ENCODE data around the gene ATP6V1B1.

ATP6V1B1 gene

GRCh38 chr2:70987386-70987785 lies 51.7 kb downstream of the ATP6V1B1 start:
- Histone ChIP-seq H3K9ac (ENCODE audit: low read depth in 1 of 2, low read length in 2 of 2) (no peak overlapping the region), H3K36me3 (ENCODE audit: control insufficient read depth in 1 of 2, insufficient read depth in 2 of 2, low read length in 2 of 2) (peaks cover 42 to 63% of the 10 kb centered on the region in 2 donors), H3K27me3 (ENCODE audit: control insufficient read depth in 1 of 2, insufficient read depth in 2 of 2, low read length in 2 of 2) (no peaks in the 10 kb centered on the region), H3K4me3 (ENCODE audit: low read depth in 1 of 2, low read length in 2 of 2) (no peak overlapping the region), H3K9me3 (ENCODE audit: control insufficient read depth in 1 of 2, low read length in 2 of 2) (no peaks in the 10 kb centered on the region), H3K27ac (ENCODE audit: low read depth, low read length) (no peak overlapping the region), H3K4me1 (ENCODE audit: control insufficient read depth in 1 of 2, insufficient read depth in 2 of 2, low read length in 2 of 2) (peaks cover 0 to 6% of the 10 kb centered on the region in 2 donors)

GRCh38 chr2:70988151-70988550 lies 52.5 kb downstream of the ATP6V1B1 start:
- H3K9ac ChIP-seq (ENCODE audit: low read depth in 1 of 2, low read length in 2 of 2), result no peak overlapping the region

GRCh38 chr2:70988726-70989648 lies 53.3 kb downstream of the ATP6V1B1 start:
- Histone ChIP-seq H3K9ac (ENCODE audit: low read depth in 1 of 2, low read length in 2 of 2) (no peak overlapping the region), H3K4me1 (ENCODE audit: control insufficient read depth in 1 of 2, insufficient read depth in 2 of 2, low read length in 2 of 2) (peaks cover 14 to 21% of the 10 kb centered on the region in 2 donors), H3K27me3 (ENCODE audit: control insufficient read depth in 1 of 2, insufficient read depth in 2 of 2, low read length in 2 of 2) (no peaks in the 10 kb centered on the region), H3K4me3 (ENCODE audit: low read depth in 1 of 2, low read length in 2 of 2) (no peak overlapping the region), H3K36me3 (ENCODE audit: control insufficient read depth in 1 of 2, insufficient read depth in 2 of 2, low read length in 2 of 2) (peaks cover 42 to 60% of the 10 kb centered on the region in 2 donors), H3K9me3 (ENCODE audit: control insufficient read depth in 1 of 2, low read length in 2 of 2) (no peaks in the 10 kb centered on the region), H3K27ac (ENCODE audit: low read depth, low read length) (no peak overlapping the region)

More at GRCh38 chr2:70988151-70988550, 52.5 kb downstream of the ATP6V1B1 start:
- no peak overlapping the region for H3K4me3 ChIP-seq (ENCODE audit: low read depth in 1 of 2, low read length in 2 of 2)
- peaks cover 42 to 63% of the 10 kb centered on the region in 2 donors for H3K36me3 ChIP-seq (ENCODE audit: control insufficient read depth in 1 of 2, insufficient read depth in 2 of 2, low read length in 2 of 2)
- no peaks in the 10 kb centered on the region for H3K27me3 ChIP-seq (ENCODE audit: control insufficient read depth in 1 of 2, insufficient read depth in 2 of 2, low read length in 2 of 2)
- no peak overlapping the region for H3K27ac ChIP-seq (ENCODE audit: low read depth, low read length)
- H3K4me1 ChIP-seq (ENCODE audit: control insufficient read depth in 1 of 2, insufficient read depth in 2 of 2, low read length in 2 of 2), result peaks cover 6 to 12% of the 10 kb centered on the region in 2 donors
- H3K9me3 ChIP-seq (ENCODE audit: control insufficient read depth in 1 of 2, low read length in 2 of 2), result no peaks in the 10 kb centered on the region

DNA sequence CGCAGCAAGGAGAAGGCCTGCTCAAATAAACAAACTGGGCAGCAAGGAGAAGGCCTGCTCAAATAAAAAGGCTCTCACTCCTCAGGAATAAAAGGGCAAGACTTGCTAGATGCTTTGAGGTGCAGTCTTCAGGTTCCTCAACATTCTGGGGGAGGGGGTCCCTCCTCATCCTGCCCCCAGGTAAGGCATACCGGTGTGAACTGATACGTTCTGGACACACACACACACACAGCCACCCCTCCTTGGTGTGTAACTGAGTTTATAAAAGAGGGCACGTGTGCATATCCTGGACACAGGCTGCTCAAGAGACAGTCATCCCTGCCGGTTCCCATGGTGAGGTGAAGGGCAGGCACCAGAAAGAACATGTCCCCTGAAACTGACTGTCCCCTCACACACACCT lies 54.5 kb downstream of the ATP6V1B1 start:
- H3K27ac ChIP-seq (ENCODE audit: low read depth, low read length), result no peak overlapping the region
- H3K36me3 ChIP-seq (ENCODE audit: control insufficient read depth in 1 of 2, insufficient read depth in 2 of 2, low read length in 2 of 2), result peaks cover 42 to 60% of the 10 kb centered on the region in 2 donors
- H3K4me1 ChIP-seq (ENCODE audit: control insufficient read depth in 1 of 2, insufficient read depth in 2 of 2, low read length in 2 of 2), result peaks cover 16 to 17% of the 10 kb centered on the region in 2 donors
- no peaks in the 10 kb centered on the region for H3K27me3 ChIP-seq (ENCODE audit: control insufficient read depth in 1 of 2, insufficient read depth in 2 of 2, low read length in 2 of 2)
- no peaks in the 10 kb centered on the region for H3K9me3 ChIP-seq (ENCODE audit: control insufficient read depth in 1 of 2, low read length in 2 of 2)
- H3K4me3 ChIP-seq (ENCODE audit: low read depth in 1 of 2, low read length in 2 of 2), result no peak overlapping the region
- no peak overlapping the region for H3K9ac ChIP-seq (ENCODE audit: low read depth in 1 of 2, low read length in 2 of 2)

GRCh38 chr2:70991142-70991541 lies 55.4 kb downstream of the ATP6V1B1 start:
- H3K27ac ChIP-seq (ENCODE audit: low read depth, low read length), result no peak overlapping the region
- no peaks in the 10 kb centered on the region for H3K27me3 ChIP-seq (ENCODE audit: control insufficient read depth in 1 of 2, insufficient read depth in 2 of 2, low read length in 2 of 2)
- H3K4me3 ChIP-seq (ENCODE audit: low read depth in 1 of 2, low read length in 2 of 2), result no peak overlapping the region
- no peak overlapping the region for H3K9ac ChIP-seq (ENCODE audit: low read depth in 1 of 2, low read length in 2 of 2)
- peaks cover 19 to 21% of the 10 kb centered on the region in 2 donors for H3K4me1 ChIP-seq (ENCODE audit: control insufficient read depth in 1 of 2, insufficient read depth in 2 of 2, low read length in 2 of 2)
- no peaks in the 10 kb centered on the region for H3K9me3 ChIP-seq (ENCODE audit: control insufficient read depth in 1 of 2, low read length in 2 of 2)
- peaks cover 42 to 58% of the 10 kb centered on the region in 2 donors for H3K36me3 ChIP-seq (ENCODE audit: control insufficient read depth in 1 of 2, insufficient read depth in 2 of 2, low read length in 2 of 2)

GRCh38 chr2:70991742-70992141 lies 56.0 kb downstream of the ATP6V1B1 start:
- peaks cover 39 to 52% of the 10 kb centered on the region in 2 donors for H3K36me3 ChIP-seq (ENCODE audit: control insufficient read depth in 1 of 2, insufficient read depth in 2 of 2, low read length in 2 of 2)
- no peak overlapping the region for H3K9ac ChIP-seq (ENCODE audit: low read depth in 1 of 2, low read length in 2 of 2)
- H3K27ac ChIP-seq (ENCODE audit: low read depth, low read length), result no peak overlapping the region
- H3K27me3 ChIP-seq (ENCODE audit: control insufficient read depth in 1 of 2, insufficient read depth in 2 of 2, low read length in 2 of 2), result no peaks in the 10 kb centered on the region
- no peaks in the 10 kb centered on the region for H3K9me3 ChIP-seq (ENCODE audit: control insufficient read depth in 1 of 2, low read length in 2 of 2)
- no peak overlapping the region for H3K4me3 ChIP-seq (ENCODE audit: low read depth in 1 of 2, low read length in 2 of 2)
- H3K4me1 ChIP-seq (ENCODE audit: control insufficient read depth in 1 of 2, insufficient read depth in 2 of 2, low read length in 2 of 2), result peaks cover 19 to 21% of the 10 kb centered on the region in 2 donors

DNA sequence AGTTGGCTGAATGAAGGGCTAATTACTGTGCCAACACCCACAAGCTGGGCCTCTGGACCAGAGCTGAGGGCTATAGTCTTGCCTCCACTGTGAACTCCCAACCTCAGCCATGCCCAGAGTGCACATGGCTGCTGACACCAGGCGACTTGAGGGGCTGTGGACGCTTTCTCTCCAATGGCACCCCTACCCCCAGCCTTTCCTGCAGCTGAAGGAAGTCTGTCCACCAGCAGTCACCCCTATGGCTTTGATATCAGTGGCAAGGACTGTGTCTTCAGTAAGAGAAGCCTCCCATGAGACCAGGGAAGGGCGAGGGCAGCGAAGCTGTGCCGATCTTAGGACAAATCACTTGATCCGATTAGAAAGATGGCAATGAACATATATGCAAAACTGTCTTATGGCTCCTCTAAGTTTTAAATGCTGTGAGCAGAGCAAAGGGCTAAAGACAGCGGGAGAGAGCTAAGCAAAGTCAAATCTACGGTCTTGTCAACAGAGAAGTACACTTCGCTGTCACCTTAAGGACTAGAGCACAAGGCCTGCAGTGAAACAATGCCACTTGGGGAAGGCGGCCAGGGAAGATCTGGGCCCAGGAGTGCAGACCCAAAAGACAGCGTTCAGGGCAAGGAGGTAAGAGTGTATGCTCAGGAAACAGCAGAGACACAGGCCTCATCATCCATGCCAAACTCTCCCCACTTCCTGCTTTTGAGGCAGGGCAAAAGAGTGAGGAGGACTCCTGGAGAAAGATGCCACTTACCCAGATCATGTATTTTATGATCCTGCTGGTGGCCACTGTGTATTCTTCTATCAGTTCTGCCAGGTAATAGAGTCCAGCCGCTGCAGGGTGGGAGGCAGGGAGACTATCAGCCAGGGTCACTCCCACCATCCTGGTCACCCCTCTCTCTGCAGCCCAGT lies 57.5 kb downstream of the ATP6V1B1 start:
- Histone ChIP-seq H3K27ac (ENCODE audit: low read depth, low read length) (no peak overlapping the region), H3K4me3 (ENCODE audit: low read depth in 1 of 2, low read length in 2 of 2) (peak overlapping the region; percentile 96 to 99), H3K9me3 (ENCODE audit: control insufficient read depth in 1 of 2, low read length in 2 of 2) (no peaks in the 10 kb centered on the region), H3K4me1 (ENCODE audit: control insufficient read depth in 1 of 2, insufficient read depth in 2 of 2, low read length in 2 of 2) (peaks cover 19 to 21% of the 10 kb centered on the region in 2 donors), H3K36me3 (ENCODE audit: control insufficient read depth in 1 of 2, insufficient read depth in 2 of 2, low read length in 2 of 2) (peaks cover 31 to 38% of the 10 kb centered on the region in 2 donors), H3K9ac (ENCODE audit: low read depth in 1 of 2, low read length in 2 of 2) (peak overlapping the region; percentile 88 to 93), H3K27me3 (ENCODE audit: control insufficient read depth in 1 of 2, insufficient read depth in 2 of 2, low read length in 2 of 2) (no peaks in the 10 kb centered on the region)

DNA sequence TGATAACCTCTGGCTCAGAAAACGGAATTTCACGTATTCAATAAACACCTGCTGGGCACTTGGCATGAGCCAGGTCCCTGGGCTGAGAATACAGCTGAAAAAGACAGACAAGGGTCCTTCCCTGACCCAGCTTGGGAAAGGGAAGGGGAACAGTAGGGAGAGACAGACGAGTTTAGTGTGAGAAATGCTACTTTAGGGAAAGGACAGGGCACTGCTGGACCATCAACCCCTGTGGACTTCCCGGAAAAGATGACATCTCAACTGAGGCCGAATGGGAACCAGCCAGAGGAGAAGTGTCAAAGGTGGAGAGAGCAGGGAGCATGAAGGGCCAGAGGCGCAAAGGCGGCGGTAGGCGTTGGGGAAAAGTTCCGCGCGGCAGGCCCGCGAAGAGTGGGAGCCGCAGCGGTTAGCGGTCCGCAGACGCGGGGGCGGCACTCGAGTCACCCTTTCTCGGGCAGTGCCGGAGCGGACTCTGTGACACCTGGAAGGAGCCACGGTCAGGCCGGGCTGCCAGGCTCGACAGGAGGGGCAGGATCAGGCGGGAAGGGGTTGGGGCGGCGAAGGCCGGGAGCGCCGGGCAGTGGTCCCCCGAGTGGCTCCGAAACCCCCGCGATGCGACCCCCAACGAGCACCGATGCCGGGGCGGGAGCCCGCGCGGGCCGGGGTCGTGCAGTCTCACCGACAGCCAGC lies 58.5 kb downstream of the ATP6V1B1 start:
- peak overlapping the region; percentile 88 to 93 for H3K9ac ChIP-seq (ENCODE audit: low read depth in 1 of 2, low read length in 2 of 2)
- no peaks in the 10 kb centered on the region for H3K27me3 ChIP-seq (ENCODE audit: control insufficient read depth in 1 of 2, insufficient read depth in 2 of 2, low read length in 2 of 2)
- H3K9me3 ChIP-seq (ENCODE audit: control insufficient read depth in 1 of 2, low read length in 2 of 2), result no peaks in the 10 kb centered on the region
- peak overlapping the region; percentile 96 to 99 for H3K4me3 ChIP-seq (ENCODE audit: low read depth in 1 of 2, low read length in 2 of 2)
- peaks cover 22 to 28% of the 10 kb centered on the region in 2 donors for H3K36me3 ChIP-seq (ENCODE audit: control insufficient read depth in 1 of 2, insufficient read depth in 2 of 2, low read length in 2 of 2)
- peaks cover 19 to 23% of the 10 kb centered on the region in 2 donors for H3K4me1 ChIP-seq (ENCODE audit: control insufficient read depth in 1 of 2, insufficient read depth in 2 of 2, low read length in 2 of 2)
- H3K27ac ChIP-seq (ENCODE audit: low read depth, low read length), result peak overlapping the region; percentile 40

DNA sequence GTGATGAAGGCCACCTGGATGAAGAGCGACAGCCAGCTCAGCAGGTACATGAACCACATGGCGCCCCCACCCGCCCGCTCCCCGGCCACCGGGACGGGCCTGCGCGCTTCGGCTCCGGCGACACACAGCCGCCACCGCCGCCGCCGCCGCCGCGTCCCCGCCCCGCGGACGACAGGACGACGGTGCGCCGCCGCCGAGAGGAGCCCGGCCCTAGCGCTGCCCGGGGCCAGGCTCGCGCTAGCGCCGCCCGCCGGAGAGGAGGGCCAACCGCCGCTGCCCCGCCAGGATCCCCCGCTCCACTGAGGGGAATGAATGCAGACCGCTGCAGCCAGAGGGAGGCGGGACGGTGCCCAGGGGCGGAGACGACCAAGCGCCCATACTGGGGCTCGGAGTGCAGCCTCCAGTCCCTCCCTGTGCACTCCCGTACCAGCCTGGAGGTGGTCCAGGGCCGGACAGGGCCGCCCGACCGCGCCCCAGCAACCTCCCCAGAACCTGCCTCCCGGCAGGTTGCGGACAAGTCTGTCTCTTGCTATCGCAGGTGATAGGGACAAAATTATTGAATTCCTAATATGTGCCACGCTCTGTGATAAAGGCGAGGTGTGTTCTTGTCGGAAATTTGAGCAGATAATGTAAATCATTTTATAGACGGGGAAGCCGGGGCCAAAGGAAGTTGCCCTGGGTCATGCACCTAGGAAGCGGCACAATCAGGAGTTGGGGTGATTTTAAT lies 59.2 kb downstream of the ATP6V1B1 start, which contains the start of gene TEX261:
TEX261 (minus strand) TSS at position 175 of the 727 bp plus-strand sequence; CDS start at position 59, 116 bp downstream.
- peaks cover 23 to 30% of the 10 kb centered on the region in 2 donors for H3K4me1 ChIP-seq (ENCODE audit: control insufficient read depth in 1 of 2, insufficient read depth in 2 of 2, low read length in 2 of 2)
- no peaks in the 10 kb centered on the region for H3K27me3 ChIP-seq (ENCODE audit: control insufficient read depth in 1 of 2, insufficient read depth in 2 of 2, low read length in 2 of 2)
- peak within 1 kb of the TSS; percentile 40 for H3K27ac ChIP-seq (ENCODE audit: low read depth, low read length)
- H3K9ac ChIP-seq (ENCODE audit: low read depth in 1 of 2, low read length in 2 of 2), result peak within 1 kb of the TSS; percentile 88 to 93
- H3K9me3 ChIP-seq (ENCODE audit: control insufficient read depth in 1 of 2, low read length in 2 of 2), result no peaks in the 10 kb centered on the region
- H3K36me3 ChIP-seq (ENCODE audit: control insufficient read depth in 1 of 2, insufficient read depth in 2 of 2, low read length in 2 of 2), result peaks cover 15 to 21% of the 10 kb centered on the region in 2 donors
- peak within 1 kb of the TSS; percentile 96 to 99 for H3K4me3 ChIP-seq (ENCODE audit: low read depth in 1 of 2, low read length in 2 of 2)

Measured in duodenal mucosa (tissue), 2 donors.